OCI-LY7 (cell line): ENCODE results near the gene AHCYL1. TPM values are rescaled to one million over a fixed set of nuclear protein-coding genes. Genes with fewer than 3 reads are reported as not detected.

Experiments
- BruUV-seq: library from RNA; stranded (reverse); fragments of 400-500 nt; replicated peaks from 2 replicates; lab custom pipeline; 2021; lab: Mats Ljungman, UMichigan
- CTCF ChIA-PET: fragments of 300-600 bp; sonication (Branson Sonifier 250); formaldehyde crosslinking; loops from one replicate; lab custom pipeline; 2022; ENCODE audit warnings: antibody characterized with exemption; ENCODE audit not compliant: unreplicated experiment; lab: Charles Lee
- POLR2A ChIA-PET: fragments of 300-600 bp; sonication (Branson Sonifier 250); formaldehyde crosslinking; loops from one replicate; lab custom pipeline; 2022; ENCODE audit warnings: antibody characterized with exemption; lab: Charles Lee
- DNase-seq: peaks from one replicate; pipeline ENCODE4 v3.0.0-alpha.2; 2015; ENCODE audit warnings: low spot score
- H2AFZ ChIP-seq: fragments of 200-600 bp; sonication (generic), shearing (Covaris generic); 2 replicates; pipeline ENCODE4 v1.6.1; 2014; ENCODE audit warnings: mild to moderate bottlenecking, antibody characterized with exemption, low read length, moderate library complexity
- H3K27ac ChIP-seq: fragments of 200-600 bp; sonication (generic); 2 replicates; pipeline ENCODE4 v1.5.1; 2014; ENCODE audit warnings: mixed run types, low read depth, mild to moderate bottlenecking, moderate library complexity, low read length, inconsistent platforms; ENCODE audit not compliant: poor library complexity, severe bottlenecking
- H3K36me3 ChIP-seq: fragments of 200-600 bp; sonication (generic); 2 replicates; pipeline ENCODE4 v1.6.1; 2014; ENCODE audit warnings: mild to moderate bottlenecking, antibody characterized with exemption, low read length, moderate library complexity, mixed read lengths; ENCODE audit not compliant: insufficient read depth
- H3K4me1 ChIP-seq: fragments of 200-600 bp; sonication (generic); 2 replicates; pipeline ENCODE4 v1.5.1; 2014; ENCODE audit warnings: mild to moderate bottlenecking, low read length; ENCODE audit not compliant: insufficient read depth, poor library complexity, severe bottlenecking
- H3K4me2 ChIP-seq: fragments of 200-600 bp; sonication (generic); 2 replicates; pipeline ENCODE4 v1.6.1; 2014; ENCODE audit warnings: mild to moderate bottlenecking, low read length
- H3K4me3 ChIP-seq: fragments of 200-600 bp; sonication (generic); 2 replicates; pipeline ENCODE4 v1.5.1; 2014; ENCODE audit warnings: mild to moderate bottlenecking, low read depth, low read length; ENCODE audit not compliant: poor library complexity, severe bottlenecking
- H3K79me2 ChIP-seq: fragments of 200-600 bp; sonication (generic); 2 replicates; pipeline ENCODE4 v1.6.1; 2016; ENCODE audit warnings: low read depth, mild to moderate bottlenecking, low read length, moderate library complexity, mixed read lengths; ENCODE audit not compliant: insufficient read depth
- H3K9me2 ChIP-seq: fragments of 200-600 bp; sonication (generic); 2 replicates; pipeline ENCODE4 v1.6.1; 2016; ENCODE audit warnings: mild to moderate bottlenecking, low read length, mixed read lengths; ENCODE audit not compliant: insufficient read depth
- H3K9me3 ChIP-seq: fragments of 200-600 bp; sonication (generic); 2 replicates; pipeline ENCODE4 v1.6.1; 2014; ENCODE audit warnings: mild to moderate bottlenecking, mixed run types, low read length, mixed read lengths
- H4K20me1 ChIP-seq: fragments of 200-600 bp; sonication (generic); 2 replicates; pipeline ENCODE4 v1.6.1; 2014; ENCODE audit warnings: mild to moderate bottlenecking, antibody characterized with exemption, low read length, moderate library complexity, mixed read lengths; ENCODE audit not compliant: insufficient read depth
- EZH2phosphoT487 ChIP-seq: fragments of 200-600 bp; sonication (generic); IDR thresholded peaks from 2 replicates; pipeline ENCODE4 v1.6.1; 2018; ENCODE audit warnings: low read depth, borderline replicate concordance, mild to moderate bottlenecking, mixed run types, antibody characterized with exemption, low read length, moderate library complexity, mixed read lengths
- intact Hi-C: fragments of 100-400 bp; cut with micrococcal nuclease; formaldehyde crosslinking; loops from one replicate; pipeline ENCODE4 v1.10.0; 2022; ENCODE audit not compliant: unreplicated experiment
- total RNA-seq, 2 experiments: library from RNA; depleted of rRNA in 1 of 2; stranded (reverse); fragments of >200 nt in 1 of 2; shearing (Covaris generic) in 1 of 2; gene quantifications; 2 replicates each; pipeline ENCODE4 v1.2.3, GENCODE V29; 2014 to 2022
- TF ChIP-seq, protein P1 (sequence below): fragments of 200-600 bp; sonication (generic); conservative IDR thresholded peaks from 2 replicates; pipeline ENCODE4 v1.5.1; 2014; ENCODE audit warnings: mild to moderate bottlenecking, antibody characterized with exemption, low read length, moderate library complexity, mixed read lengths

Gene AHCYL1
- total RNA-seq, 2 experiments from 2014 or later: 20.5 to 45.5 TPM

DNA sequence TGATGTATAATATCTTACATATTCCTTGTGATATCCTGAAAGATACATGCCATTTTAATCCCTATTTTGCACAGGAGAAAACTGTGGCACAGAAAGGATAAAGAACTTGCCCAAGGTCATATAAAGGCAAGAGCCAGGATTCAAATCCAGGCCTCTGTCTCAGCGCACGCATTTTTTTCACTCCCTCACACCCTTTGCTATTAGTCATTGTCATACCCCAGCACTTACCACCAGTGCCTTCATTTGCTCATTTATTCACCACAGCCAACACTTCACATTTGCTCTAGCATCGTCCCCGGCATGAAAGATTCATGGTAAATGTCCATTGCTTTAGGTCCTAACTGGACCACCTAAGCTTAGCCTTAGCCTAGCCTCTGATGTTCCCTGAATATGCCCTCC is 71.7 kb downstream of the AHCYL1 start:
- Histone ChIP-seq H3K27ac (no peak overlapping the region), H3K4me2 (no peak overlapping the region), H3K4me3 (no peak overlapping the region), H3K79me2 (no peaks in the 10 kb centered on the region), H4K20me1 (no peaks in the 10 kb centered on the region), H3K36me3 (peaks cover 68% of the 10 kb centered on the region), H3K9me3 (no peaks in the 10 kb centered on the region), H3K4me1 (no peaks in the 10 kb centered on the region), H2AFZ (no peak overlapping the region), H3K9me2 (no peaks in the 10 kb centered on the region)
- DNase-seq: no peak
- no peak for TF ChIP-seq EZH2phosphoT487
- TF ChIP-seq, protein P1, sequence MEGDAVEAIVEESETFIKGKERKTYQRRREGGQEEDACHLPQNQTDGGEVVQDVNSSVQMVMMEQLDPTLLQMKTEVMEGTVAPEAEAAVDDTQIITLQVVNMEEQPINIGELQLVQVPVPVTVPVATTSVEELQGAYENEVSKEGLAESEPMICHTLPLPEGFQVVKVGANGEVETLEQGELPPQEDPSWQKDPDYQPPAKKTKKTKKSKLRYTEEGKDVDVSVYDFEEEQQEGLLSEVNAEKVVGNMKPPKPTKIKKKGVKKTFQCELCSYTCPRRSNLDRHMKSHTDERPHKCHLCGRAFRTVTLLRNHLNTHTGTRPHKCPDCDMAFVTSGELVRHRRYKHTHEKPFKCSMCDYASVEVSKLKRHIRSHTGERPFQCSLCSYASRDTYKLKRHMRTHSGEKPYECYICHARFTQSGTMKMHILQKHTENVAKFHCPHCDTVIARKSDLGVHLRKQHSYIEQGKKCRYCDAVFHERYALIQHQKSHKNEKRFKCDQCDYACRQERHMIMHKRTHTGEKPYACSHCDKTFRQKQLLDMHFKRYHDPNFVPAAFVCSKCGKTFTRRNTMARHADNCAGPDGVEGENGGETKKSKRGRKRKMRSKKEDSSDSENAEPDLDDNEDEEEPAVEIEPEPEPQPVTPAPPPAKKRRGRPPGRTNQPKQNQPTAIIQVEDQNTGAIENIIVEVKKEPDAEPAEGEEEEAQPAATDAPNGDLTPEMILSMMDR: no peak
- intact Hi-C loops: no loop called here
- no TSS peak for BruUV-seq
- ChIA-PET CTCF (no interaction called here), POLR2A (no interaction called here)

DNA sequence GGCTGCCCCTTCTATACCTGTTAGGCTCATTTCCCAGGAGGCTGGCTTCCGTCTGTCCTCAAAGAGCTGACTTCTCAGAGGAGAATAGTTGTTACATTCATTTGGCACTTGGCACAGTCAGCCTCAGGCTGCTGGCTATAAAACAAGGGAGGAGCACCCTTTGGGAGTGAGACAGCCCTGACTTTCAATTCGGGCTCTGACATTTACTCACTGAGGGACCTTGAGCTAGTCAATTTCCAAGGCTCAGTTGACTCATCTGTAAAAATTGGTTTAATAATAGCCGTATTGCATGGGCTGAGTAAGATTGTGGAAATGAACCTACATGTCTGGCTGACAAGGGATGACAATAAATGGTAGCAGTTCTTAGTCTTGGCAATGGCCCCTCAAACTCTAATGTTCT is 72.2 kb downstream of the AHCYL1 start:
- TF ChIP-seq, protein P1: no peak
- no peak for TF ChIP-seq EZH2phosphoT487
- Histone ChIP-seq H3K4me3 (no peak overlapping the region), H3K36me3 (peaks cover 64% of the 10 kb centered on the region), H3K27ac (no peak overlapping the region), H3K4me1 (no peaks in the 10 kb centered on the region), H2AFZ (no peak overlapping the region), H4K20me1 (no peaks in the 10 kb centered on the region), H3K9me3 (no peaks in the 10 kb centered on the region), H3K9me2 (no peaks in the 10 kb centered on the region), H3K4me2 (no peak overlapping the region), H3K79me2 (no peaks in the 10 kb centered on the region)
- intact Hi-C loops: no loop called here
- BruUV-seq: no TSS peak
- CTCF ChIA-PET: no interaction called here
- DNase-seq: no peak
- POLR2A ChIA-PET: interaction anchor here (1.6 kb wide), 1 partner anchor 10 kb away, joined by 4 read pairs; no protein-coding TSS in a partner anchor

DNA sequence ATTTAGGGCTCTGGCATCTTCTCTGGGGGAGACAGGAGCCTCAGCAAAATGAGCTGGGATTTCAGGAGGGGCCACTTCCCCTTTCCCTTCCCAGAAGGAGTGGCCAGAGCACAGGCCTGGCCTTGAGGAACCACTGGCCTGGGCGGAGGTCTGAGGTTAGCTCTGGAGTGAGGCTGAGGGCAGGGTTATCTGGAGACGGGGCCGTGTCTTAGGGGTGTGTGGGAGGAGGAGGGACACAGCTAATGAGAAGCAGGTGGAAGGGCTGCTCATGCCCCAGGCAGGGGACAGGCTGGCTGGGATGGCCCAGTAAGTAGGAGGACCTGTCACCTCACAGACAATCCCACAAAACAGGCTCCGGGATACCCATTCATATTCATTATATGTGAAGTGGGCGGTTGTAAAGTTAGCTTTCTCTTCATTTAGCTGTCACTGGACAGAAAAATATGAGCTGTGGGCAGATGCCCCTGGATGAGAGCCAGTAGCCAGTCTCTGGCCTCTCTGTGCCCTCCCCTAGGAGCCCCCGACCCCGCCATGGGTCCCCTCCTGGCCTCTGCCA is 73.5 kb downstream of the AHCYL1 start:
- no peak for DNase-seq
- H3K4me1 ChIP-seq: no peaks in the 10 kb centered on the region
- BruUV-seq: no TSS peak
- peaks cover 51% of the 10 kb centered on the region for H3K36me3 ChIP-seq
- no peak overlapping the region for H3K4me2 ChIP-seq
- H3K27ac ChIP-seq: no peak overlapping the region
- intact Hi-C loops: no loop called here
- H3K4me3 ChIP-seq: no peak overlapping the region
- ChIA-PET CTCF (no interaction called here), POLR2A (interaction anchor here (1.6 kb wide), 1 partner anchor 8 kb away, joined by 4 read pairs; no protein-coding TSS in a partner anchor)
- TF ChIP-seq EZH2phosphoT487: no peak
- TF ChIP-seq, protein P1: no peak
- H3K9me2 ChIP-seq: no peaks in the 10 kb centered on the region
- H3K79me2 ChIP-seq: no peaks in the 10 kb centered on the region
- no peaks in the 10 kb centered on the region for H4K20me1 ChIP-seq
- H2AFZ ChIP-seq: no peak overlapping the region
- H3K9me3 ChIP-seq: no peaks in the 10 kb centered on the region
